NCI-H1436 treated with DMSO at 0.1 percent for 48 hours (cell line): ENCODE measurements around the gene PUM2.

ENCODE experiments used
- DNase-seq: peaks from one replicate; lab custom pipeline; 2025; lab: John Stamatoyannopoulos, UW

The PUM2 gene

GRCh38 chr2:20217041-20217970, 133.3 kb downstream of the PUM2 start:
- DNase-seq, result no peak

- DNase-seq, result no peak
Observed at GRCh38 chr2:20216130-20217025, 134.3 kb downstream of the PUM2 start.

- DNase-seq, result no peak
Observed at GRCh38 chr2:20215183-20216040, 135.2 kb downstream of the PUM2 start.

GRCh38 chr2:20214566-20215182, 136.0 kb downstream of the PUM2 start:
- DNase-seq, result no peak

GRCh38 chr2:20213651-20214565, 136.7 kb downstream of the PUM2 start:
- peak; percentile 40 for DNase-seq

- no peak for DNase-seq
Observed at GRCh38 chr2:20212871-20213503, 137.7 kb downstream of the PUM2 start.

- DNase-seq, result no peak
Observed at GRCh38 chr2:20212459-20212870, 138.2 kb downstream of the PUM2 start.

- DNase-seq, result no peak
Observed at GRCh38 chr2:20211860-20212458, 138.7 kb downstream of the PUM2 start.

GRCh38 chr2:20211420-20211819, 139.2 kb downstream of the PUM2 start:
- DNase-seq, result no peak

- DNase-seq, result no peak
Observed at GRCh38 chr2:20210462-20210861, 140.2 kb downstream of the PUM2 start.

GRCh38 chr2:20209373-20210109, 141.1 kb downstream of the PUM2 start:
- DNase-seq, result no peak

- DNase-seq, result no peak
Observed at GRCh38 chr2:20208476-20208859, 142.2 kb downstream of the PUM2 start.

- no peak for DNase-seq
Observed at GRCh38 chr2:20207051-20207450, 143.6 kb downstream of the PUM2 start.

GRCh38 chr2:20205915-20206524, 144.6 kb downstream of the PUM2 start:
- no peak for DNase-seq

- no peak for DNase-seq
Observed at GRCh38 chr2:20205069-20205468, 145.6 kb downstream of the PUM2 start.

GRCh38 chr2:20203521-20204225, 147.0 kb downstream of the PUM2 start:
- no peak for DNase-seq

- no peak for DNase-seq
Observed at GRCh38 chr2:20203072-20203471, 147.6 kb downstream of the PUM2 start.

- DNase-seq, result no peak
Observed at GRCh38 chr2:20201671-20202070, 149.0 kb downstream of the PUM2 start.
